HFFc6 (cell line): Measurements from ENCODE around the gene TEAD4. TPM values are rescaled to one million over a fixed set of nuclear protein-coding genes. Genes with fewer than 3 reads are reported as not detected.

ENCODE experiments used
- DNase-seq: peaks from one replicate; pipeline ENCODE4 v3.0.0-alpha.2; 2018
- H3K27ac Mint-ChIP-seq: 2 replicates; pipeline ENCODE4 v1.8.0; 2020; ENCODE audit warnings: mild to moderate bottlenecking, mixed read lengths
- H3K27me3 Mint-ChIP-seq: 2 replicates; pipeline ENCODE4 v1.8.0; 2021; ENCODE audit warnings: mild to moderate bottlenecking, moderate library complexity, mixed read lengths; ENCODE audit not compliant: insufficient read depth
- H3K36me3 Mint-ChIP-seq: 2 replicates; pipeline ENCODE4 v1.8.0; 2021; ENCODE audit warnings: low read depth, mixed read lengths
- H3K4me1 Mint-ChIP-seq: 2 replicates; pipeline ENCODE4 v1.8.0; 2020; ENCODE audit warnings: low read depth, mixed read lengths
- H3K4me3 Mint-ChIP-seq: 2 replicates; pipeline ENCODE4 v1.8.0; 2020; ENCODE audit warnings: mild to moderate bottlenecking, moderate library complexity, mixed read lengths
- H3K9me3 Mint-ChIP-seq: 2 replicates; pipeline ENCODE4 v1.8.0; 2020; ENCODE audit warnings: mild to moderate bottlenecking, mixed read lengths
- CTCF ChIP-seq: fragments of 200-600 bp; sonication (generic); IDR thresholded peaks from 2 replicates; pipeline ENCODE4 v1.5.0; 2021; ENCODE audit warnings: antibody characterized with exemption, mild to moderate bottlenecking
- total RNA-seq, 6 experiments: library from RNA; stranded (reverse); fragmentation: NEBNext Ultra II Directional; extraction: Animal tissue kit (Norgen Biotek cat#: 25700); gene quantifications; 2 replicates in 1 of 6; 3 replicates in 5 of 6; pipeline ENCODE4 v1.2.3, GENCODE V29; 2021

The TEAD4 gene
- total RNA-seq, 6 experiments from 2014 or later = 22.2 to 26.2 (median 24.7) TPM

GRCh38 chr12:2979806-2980205 lies 20.6 kb downstream of the TEAD4 start:
- Mint-ChIP-seq H3K4me1 (peaks cover 13% of the 10 kb centered on the region), H3K9me3 (no peaks in the 10 kb centered on the region), H3K27ac (no peak overlapping the region), H3K4me3 (no peak overlapping the region), H3K27me3 (no peaks in the 10 kb centered on the region), H3K36me3 (peaks cover 5% of the 10 kb centered on the region; the same call in 1 of the 2 replicates)
- TF ChIP-seq CTCF = no peak
- DNase-seq = no peak

- no peak overlapping the region for H3K4me3 Mint-ChIP-seq
- no peak for DNase-seq
- peaks cover 5% of the 10 kb centered on the region; the same call in 1 of the 2 replicates for H3K36me3 Mint-ChIP-seq
- no peaks in the 10 kb centered on the region for H3K9me3 Mint-ChIP-seq
- peaks cover 10% of the 10 kb centered on the region for H3K4me1 Mint-ChIP-seq
- no peaks in the 10 kb centered on the region for H3K27me3 Mint-ChIP-seq
- H3K27ac Mint-ChIP-seq = no peak overlapping the region
- no peak for TF ChIP-seq CTCF
These were observed 21.4 kb downstream of the TEAD4 start for GRCh38 chr12:2980630-2981029.

GRCh38 chr12:2982361-2982760 lies 23.2 kb downstream of the TEAD4 start:
- Mint-ChIP-seq H3K9me3 (peaks cover 4% of the 10 kb centered on the region; the same call in 1 of the 2 replicates), H3K4me1 (peaks cover 10% of the 10 kb centered on the region), H3K27ac (no peak overlapping the region), H3K4me3 (no peak overlapping the region), H3K27me3 (no peaks in the 10 kb centered on the region), H3K36me3 (peaks cover 11% of the 10 kb centered on the region; the same call in 1 of the 2 replicates)
- no peak for TF ChIP-seq CTCF
- no peak for DNase-seq

GRCh38 chr12:2984249-2984648 lies 25.1 kb downstream of the TEAD4 start:
- H3K4me3 Mint-ChIP-seq = no peak overlapping the region
- H3K9me3 Mint-ChIP-seq = peaks cover 4% of the 10 kb centered on the region; the same call in 1 of the 2 replicates

GRCh38 chr12:2984698-2985097 lies 25.5 kb downstream of the TEAD4 start:
- no peak overlapping the region for H3K27ac Mint-ChIP-seq
- H3K9me3 Mint-ChIP-seq = peaks cover 6% of the 10 kb centered on the region
- peaks cover 17% of the 10 kb centered on the region for H3K36me3 Mint-ChIP-seq
- H3K27me3 Mint-ChIP-seq = no peaks in the 10 kb centered on the region
- no peak overlapping the region for H3K4me3 Mint-ChIP-seq
- no peak for TF ChIP-seq CTCF
- peaks cover 10% of the 10 kb centered on the region for H3K4me1 Mint-ChIP-seq
- DNase-seq = no peak

More at GRCh38 chr12:2984249-2984648, 25.1 kb downstream of the TEAD4 start:
- H3K27me3 Mint-ChIP-seq = no peaks in the 10 kb centered on the region
- DNase-seq = no peak
- no peak for TF ChIP-seq CTCF
- H3K27ac Mint-ChIP-seq = no peak overlapping the region
- peaks cover 13% of the 10 kb centered on the region; the same call in 1 of the 2 replicates for H3K36me3 Mint-ChIP-seq
- H3K4me1 Mint-ChIP-seq = peaks cover 10% of the 10 kb centered on the region

- H3K36me3 Mint-ChIP-seq = peaks cover 22% of the 10 kb centered on the region
- no peaks in the 10 kb centered on the region for H3K27me3 Mint-ChIP-seq
- no peak for DNase-seq
- TF ChIP-seq CTCF = no peak
- peaks cover 10% of the 10 kb centered on the region for H3K9me3 Mint-ChIP-seq
- peaks cover 10% of the 10 kb centered on the region for H3K4me1 Mint-ChIP-seq
- no peak overlapping the region for H3K27ac Mint-ChIP-seq
- H3K4me3 Mint-ChIP-seq = no peak overlapping the region
These were observed 27.7 kb downstream of the TEAD4 start for GRCh38 chr12:2986876-2987275.
